GM12873 (cell line): ENCODE measurements around the gene FOXO6.

Source experiments
- TF ChIP-seq, protein P1 (sequence below): IDR thresholded peaks from 2 replicates; pipeline ENCODE4 v1.5.1; 2012; ENCODE audit warnings: low read depth, mild to moderate bottlenecking, moderate library complexity, low read length, control low read depth; ENCODE audit not compliant: insufficient read depth; ENCODE audit errors: missing control alignments

Gene FOXO6

DNA sequence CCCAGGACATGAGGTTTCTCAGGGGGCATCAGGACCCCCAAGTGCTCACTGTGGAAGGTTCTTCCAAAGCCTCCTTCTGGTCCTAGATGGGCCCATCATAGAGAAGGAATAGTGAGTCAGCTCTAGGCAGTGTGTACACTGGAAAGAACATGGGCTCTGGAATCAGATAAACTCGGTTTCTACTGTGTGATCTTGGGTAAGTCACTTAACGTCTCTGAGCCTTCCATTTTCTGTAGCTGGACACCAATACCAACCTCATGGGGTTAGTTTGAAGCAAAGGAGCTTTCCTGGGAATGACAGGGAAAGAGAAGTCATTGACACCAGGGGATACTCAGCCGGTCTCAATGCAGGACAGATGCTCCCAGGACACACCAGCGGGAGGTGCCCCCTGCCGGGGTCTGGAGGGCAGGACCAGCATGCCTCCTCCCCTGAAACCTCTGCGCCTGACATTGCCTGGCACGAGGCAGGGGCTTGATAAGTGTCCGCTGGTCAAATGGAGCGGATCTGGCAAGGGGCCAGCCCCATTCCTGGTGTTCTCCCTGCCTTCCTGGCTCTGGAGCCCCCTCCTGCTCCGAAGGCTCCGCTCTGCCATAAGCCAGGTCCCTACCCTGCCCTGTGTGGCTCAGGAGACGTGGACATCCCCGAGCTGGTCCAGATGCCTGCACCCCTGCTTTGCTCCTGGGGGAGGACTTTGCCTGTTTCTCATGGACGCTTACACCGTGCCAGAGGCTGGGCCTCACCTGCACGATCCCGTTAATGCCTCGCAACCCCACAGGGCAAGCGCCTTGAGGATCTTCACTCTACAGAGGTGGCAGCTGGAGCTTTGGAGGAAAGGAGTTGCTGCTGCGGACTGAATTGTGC is 70.5 kb downstream of the FOXO6 start:
- TF ChIP-seq, protein P1, sequence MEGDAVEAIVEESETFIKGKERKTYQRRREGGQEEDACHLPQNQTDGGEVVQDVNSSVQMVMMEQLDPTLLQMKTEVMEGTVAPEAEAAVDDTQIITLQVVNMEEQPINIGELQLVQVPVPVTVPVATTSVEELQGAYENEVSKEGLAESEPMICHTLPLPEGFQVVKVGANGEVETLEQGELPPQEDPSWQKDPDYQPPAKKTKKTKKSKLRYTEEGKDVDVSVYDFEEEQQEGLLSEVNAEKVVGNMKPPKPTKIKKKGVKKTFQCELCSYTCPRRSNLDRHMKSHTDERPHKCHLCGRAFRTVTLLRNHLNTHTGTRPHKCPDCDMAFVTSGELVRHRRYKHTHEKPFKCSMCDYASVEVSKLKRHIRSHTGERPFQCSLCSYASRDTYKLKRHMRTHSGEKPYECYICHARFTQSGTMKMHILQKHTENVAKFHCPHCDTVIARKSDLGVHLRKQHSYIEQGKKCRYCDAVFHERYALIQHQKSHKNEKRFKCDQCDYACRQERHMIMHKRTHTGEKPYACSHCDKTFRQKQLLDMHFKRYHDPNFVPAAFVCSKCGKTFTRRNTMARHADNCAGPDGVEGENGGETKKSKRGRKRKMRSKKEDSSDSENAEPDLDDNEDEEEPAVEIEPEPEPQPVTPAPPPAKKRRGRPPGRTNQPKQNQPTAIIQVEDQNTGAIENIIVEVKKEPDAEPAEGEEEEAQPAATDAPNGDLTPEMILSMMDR = no peak
